H1 (cell line): ENCODE results near the gene STARD3. TPM values are rescaled to one million over a fixed set of nuclear protein-coding genes. Genes with fewer than 3 reads are reported as not detected.

ENCODE experiments used
- CTCF ChIA-PET: fragments of 300-600 bp; sonication (Branson Sonifier 250); formaldehyde crosslinking; loops from one replicate; lab custom pipeline; 2021; ENCODE audit not compliant: partially characterized antibody; lab: Charles Lee
- POLR2A ChIA-PET: fragments of 300-600 bp; sonication (Branson Sonifier 250); formaldehyde crosslinking; loops from one replicate; lab custom pipeline; 2021; ENCODE audit warnings: inconsistent platforms; ENCODE audit not compliant: partially characterized antibody; lab: Charles Lee
- DNase-seq, 2 experiments: peaks; one replicate each; pipeline versions ENCODE4 v3.0.0 to v3.0.0-alpha.2; 2010 to 2022; ENCODE audit warnings: low spot score in 2 of 2, low read depth in 1 of 2, mixed read lengths in 1 of 2
- FAIRE-seq: peaks from 2 replicates; lab custom pipeline; 2011; peaks lifted over from hg19 to GRCh38; lab: Jason Lieb, UNC
- H2AFZ ChIP-seq: 2 replicates; pipeline ENCODE4 v1.8.1; 2012; ENCODE audit warnings: low read length, inconsistent platforms
- H2AK5ac ChIP-seq: 2 replicates; pipeline ENCODE4 v1.6.1; 2013; ENCODE audit warnings: low read depth, low read length
- H2BK120ac ChIP-seq: replicated peaks from 2 replicates; pipeline ENCODE3; 2013; ENCODE audit warnings: low read depth, low read length, inconsistent platforms
- H2BK12ac ChIP-seq: 2 replicates; pipeline ENCODE4 v1.6.1; 2013; ENCODE audit warnings: low read depth, low read length
- H2BK15ac ChIP-seq: 2 replicates; pipeline ENCODE4 v1.6.1; 2013; ENCODE audit warnings: low read length
- H2BK20ac ChIP-seq: 2 replicates; pipeline ENCODE4 v1.6.1; 2013; ENCODE audit warnings: low read length
- H2BK5ac ChIP-seq: 2 replicates; pipeline ENCODE4 v1.6.1; 2013; ENCODE audit warnings: low read depth, low read length
- H3K14ac ChIP-seq: 2 replicates; pipeline ENCODE4 v1.6.1; 2013; ENCODE audit warnings: inconsistent platforms; ENCODE audit not compliant: insufficient read length
- H3K18ac ChIP-seq: 2 replicates; pipeline ENCODE4 v1.6.1; 2013; ENCODE audit warnings: low read length; ENCODE audit errors: extremely low read depth
- H3K23ac ChIP-seq: 2 replicates; pipeline ENCODE4 v1.6.1; 2013; ENCODE audit warnings: inconsistent platforms; ENCODE audit not compliant: insufficient read length
- H3K23me2 ChIP-seq: 2 replicates; pipeline ENCODE4 v1.6.1; 2013; ENCODE audit warnings: low read depth, low read length
- H3K27ac ChIP-seq: 2 replicates; pipeline ENCODE4 v1.6.1; 2011; ENCODE audit warnings: low read depth, low read length, inconsistent platforms
- H3K27me3 ChIP-seq, 4 experiments: replicated peaks in 1 of 4; 1 replicate in 1 of 4; 2 replicates in 3 of 4; pipeline versions ENCODE4 v1.6.1 to v1.8.1; 2011 to 2013; ENCODE audit warnings: low read length in 3 of 4, mild to moderate bottlenecking in 3 of 4, inconsistent platforms in 2 of 4, mixed read lengths in 2 of 4, moderate library complexity in 1 of 4; ENCODE audit not compliant: control insufficient read depth in 3 of 4, insufficient read depth in 3 of 4; ENCODE audit errors: extremely low read depth in 1 of 4
- H3K36me3 ChIP-seq, 4 experiments: 2 replicates each; pipeline versions ENCODE4 v1.6.1 to v1.8.1; 2011 to 2013; ENCODE audit warnings: mild to moderate bottlenecking in 4 of 4, low read length in 3 of 4, moderate library complexity in 2 of 4, control low read depth in 1 of 4, inconsistent platforms in 1 of 4; ENCODE audit not compliant: insufficient read depth in 4 of 4, control insufficient read depth in 2 of 4
- H3K4ac ChIP-seq: replicated peaks from 2 replicates; pipeline ENCODE3; 2013; ENCODE audit warnings: low read length, low read depth, mixed read lengths, inconsistent platforms; ENCODE audit not compliant: insufficient read length
- H3K4me1 ChIP-seq, 4 experiments: replicated peaks in 1 of 4; 1 replicate in 1 of 4; 2 replicates in 3 of 4; pipeline versions ENCODE4 v1.6.1 to v1.8.1; 2011 to 2013; ENCODE audit warnings: low read length in 3 of 4, inconsistent platforms in 2 of 4, mixed read lengths in 1 of 4; ENCODE audit not compliant: insufficient read depth in 4 of 4, control insufficient read depth in 3 of 4
- H3K4me2 ChIP-seq, 2 experiments: 2 replicates each; pipeline versions ENCODE4 v1.6.1 to v1.8.1; 2011 to 2013; ENCODE audit warnings: low read depth in 2 of 2, low read length in 2 of 2, control low read depth in 1 of 2, inconsistent platforms in 1 of 2, mild to moderate bottlenecking in 1 of 2; ENCODE audit not compliant: insufficient read depth in 1 of 2
- H3K4me3 ChIP-seq, 4 experiments: fragments of 200-600, 300-600 bp in 1 of 4; sonication (generic), shearing (Covaris generic), sonication (Bioruptor Twin) in 1 of 4; 2 replicates each; pipeline versions ENCODE4 v1.5.1 to v1.8.1; 2011 to 2016; ENCODE audit warnings: low read length in 4 of 4, low read depth in 3 of 4, control low read depth in 2 of 4, inconsistent platforms in 2 of 4, mild to moderate bottlenecking in 2 of 4, mixed read lengths in 1 of 4, moderate library complexity in 1 of 4; ENCODE audit not compliant: insufficient read depth in 2 of 4; ENCODE audit errors: extremely low read depth in 1 of 4
- H3K56ac ChIP-seq: replicated peaks from 2 replicates; pipeline ENCODE3; 2013; ENCODE audit warnings: low read depth, mild to moderate bottlenecking, mixed read lengths, low read length, inconsistent platforms; ENCODE audit not compliant: insufficient read length
- H3K79me1 ChIP-seq: 2 replicates; pipeline ENCODE4 v1.6.1; 2013; ENCODE audit warnings: low read depth, low read length, control low read depth
- H3K79me2 ChIP-seq, 2 experiments: 2 replicates each; pipeline versions ENCODE4 v1.6.1 to v1.8.1; 2012 to 2013; ENCODE audit warnings: low read length in 2 of 2, mild to moderate bottlenecking in 2 of 2, inconsistent platforms in 1 of 2; ENCODE audit not compliant: insufficient read depth in 2 of 2, control insufficient read depth in 1 of 2
- H3K9ac ChIP-seq, 4 experiments: replicated peaks in 1 of 4; 1 replicate in 1 of 4; 2 replicates in 3 of 4; pipeline versions ENCODE4 v1.6.1 to v1.8.1; 2011 to 2013; ENCODE audit warnings: low read depth in 3 of 4, low read length in 3 of 4, control low read depth in 2 of 4, mild to moderate bottlenecking in 2 of 4, moderate library complexity in 2 of 4, inconsistent platforms in 1 of 4; ENCODE audit errors: extremely low read depth in 1 of 4
- H3K9me3 ChIP-seq, 2 experiments: 2 replicates each; pipeline versions ENCODE4 v1.6.1 to v1.8.1; 2012 to 2013; ENCODE audit warnings: mild to moderate bottlenecking in 2 of 2, moderate library complexity in 2 of 2, control low read depth in 1 of 2, inconsistent platforms in 1 of 2, low read depth in 1 of 2, low read length in 1 of 2, mixed read lengths in 1 of 2; ENCODE audit not compliant: insufficient read depth in 2 of 2
- H4K20me1 ChIP-seq, 2 experiments: replicated peaks in 1 of 2; 2 replicates each; pipeline versions ENCODE3 to v1.8.1; 2011 to 2013; ENCODE audit warnings: inconsistent platforms in 2 of 2, low read length in 2 of 2, mild to moderate bottlenecking in 1 of 2; ENCODE audit not compliant: insufficient read depth in 2 of 2, control insufficient read depth in 1 of 2
- H4K5ac ChIP-seq: 2 replicates; pipeline ENCODE4 v1.6.1; 2013; ENCODE audit warnings: low read length, low read depth, mixed read lengths, inconsistent platforms; ENCODE audit not compliant: insufficient read length
- H4K8ac ChIP-seq: 2 replicates; pipeline ENCODE4 v1.8.0; 2013; ENCODE audit warnings: mild to moderate bottlenecking, moderate library complexity, low read length, inconsistent platforms; ENCODE audit not compliant: insufficient read depth; ENCODE audit errors: extremely low read depth
- H4K91ac ChIP-seq: replicated peaks from 2 replicates; pipeline ENCODE3; 2013; ENCODE audit warnings: low read length, mixed read lengths, inconsistent platforms; ENCODE audit not compliant: insufficient read length
- CTCF ChIP-seq, 3 experiments: IDR thresholded peaks; 1 replicate in 2 of 3; 2 replicates in 1 of 3; pipeline versions ENCODE4 v1.5.1 to v1.6.1; 2011; ENCODE audit warnings: low read length in 3 of 3, mild to moderate bottlenecking in 3 of 3, inconsistent platforms in 2 of 3, low read depth in 1 of 3, moderate library complexity in 1 of 3; ENCODE audit not compliant: insufficient read depth in 1 of 3; ENCODE audit errors: control extremely low read depth in 1 of 3
- KDM1A ChIP-seq: fragments of 200-600, 300-600 bp; sonication (generic); IDR thresholded peaks from 2 replicates; pipeline ENCODE4 v1.7.1; 2016; ENCODE audit warnings: mild to moderate bottlenecking, low read length, borderline replicate concordance
- WGBS, 2 experiments: shearing (Covaris generic) in 1 of 2; methylation state at CpG; one replicate each; pipeline versions ENCODE4 v1.1.6 to v1.1.7; 2013 to 2015; ENCODE audit warnings: low lambda C conversion rate in 2 of 2, mixed read lengths in 2 of 2, inconsistent platforms in 1 of 2, low coverage in 1 of 2, missing lambda C conversion rate in 1 of 2; ENCODE audit not compliant: insufficient replicate concordance in 2 of 2, insufficient coverage in 1 of 2, insufficient read length in 1 of 2; ENCODE audit errors: extremely low coverage in 1 of 2, missing lambda C conversion rate in 1 of 2; 5-methylcytosine and 5-hydroxymethylcytosine counted together
- polyA plus RNA-seq, 7 experiments: library from polyadenylated mRNA; depleted of rRNA in 3 of 7; stranded (reverse) in 5 of 7; unstranded in 2 of 7; fragments of >200 nt in 5 of 7; fragments of 200-250 nt in 2 of 7; gene quantifications; 1 replicate in 5 of 7; 2 replicates in 1 of 7; 4 replicates in 1 of 7; pipeline versions ENCODE4 v1.2.1 to v1.2.3, GENCODE V29; 2011 to 2013; ENCODE audit warnings: missing spikeins in 2 of 7, mixed read lengths in 2 of 7
- total RNA-seq: library from RNA; stranded (reverse); fragmentation: NEBNext Ultra II Directional; extraction: Animal tissue kit (Norgen Biotek cat#: 25700); gene quantifications from 2 replicates; pipeline ENCODE4 v1.2.1, GENCODE V29; 2021

STARD3 gene
- total and polyA plus RNA-seq, 2 of the 8 experiments (the other 6 are each of a cell fraction or from before 2014, with no cell fraction given), result 47.6 to 80.3 TPM

- Histone ChIP-seq H2AK5ac (no peak overlapping the region), H3K4me2 (no peak overlapping the region), H3K56ac (no peak overlapping the region), H4K20me1 (no peaks in the 10 kb centered on the region), H2AFZ (no peak overlapping the region), H3K9ac (no peak overlapping the region), H3K9me3 (no peaks in the 10 kb centered on the region), H3K18ac (no peak overlapping the region; the same call in 1 of the 2 replicates), H3K4me1 (peaks cover 0 to 8% (median 5%) of the 10 kb centered on the region in 4 experiments; a peak in 5 of 7 replicates), H2BK15ac (0 out of 2 replicates have a peak overlapping the region, but pooled peaks have one; percentile 31), H3K79me1 (no peaks in the 10 kb centered on the region), H2BK120ac (no peak overlapping the region), H3K27me3 (no peaks in the 10 kb centered on the region), H4K5ac (no peak overlapping the region), H4K91ac (no peak overlapping the region), H3K36me3 (peaks cover 0 to 3% (median 1%) of the 10 kb centered on the region in 4 experiments; a peak in 4 of 8 replicates), H3K27ac (peak overlapping the region; percentile 22; the same call in 1 of the 2 replicates), H3K4me3 (no peak overlapping the region), H3K23ac (no peak overlapping the region), H4K8ac (no peak overlapping the region), H3K14ac (no peak overlapping the region), H2BK20ac (0 out of 2 replicates have a peak overlapping the region, but pooled peaks have one; percentile 7), H2BK12ac (0 out of 2 replicates have a peak overlapping the region, but pooled peaks have one; percentile 17), H3K23me2 (no peaks in the 10 kb centered on the region), H2BK5ac (peak overlapping the region; percentile 30; the same call in 1 of the 2 replicates), H3K4ac (no peak overlapping the region), H3K79me2 (no peaks in the 10 kb centered on the region)
- 85% methylated on average over 13 of the region's 13 CpGs; no CpG with 5 or more reads in 1 of the 2 experiments for WGBS, 2 experiments
- FAIRE-seq (no peak), DNase-seq (no peak)
- TF ChIP-seq CTCF (IDR thresholded peaks at IDR 0.05; ENCODE audit: control extremely low read depth in 1 of 3, insufficient read depth in 1 of 3, low read depth in 1 of 3, low read length in 3 of 3) (peak in 2 of 3 experiments; percentile 8 to 15; a peak in 2 of 4 replicates), KDM1A (no peak)
- ChIA-PET POLR2A (interaction anchor here (1.0 to 38.1 kb wide), 7 partner anchors 3 to 60 kb away, joined by 3 to 708 read pairs (median 3); partner anchors contain the start of genes ERBB2, MIEN1, PGAP3 and PNMT), CTCF (interaction anchor here (0.6 to 52.4 kb wide), 19 partner anchors 8 to 309 kb away, joined by 3 to 1885 read pairs (median 4); partner anchors contain the start of genes ERBB2, PNMT, PPP1R1B and STARD3)
Observed at GRCh38 chr17:39678340-39679116, 41.6 kb downstream of the STARD3 start.
